ENCODE data around the gene THSD4.

- TF ChIP-seq CTCF (conservative IDR thresholded peaks at IDR 0.05): no peak
- no peak for TF ChIP-seq ZFX (IDR thresholded peaks at IDR 0.05)
Observed at GRCh38 chr15:71565006-71565405, 449.7 kb downstream of the THSD4 start.

Measured in C4-2B (cell line).